ENCODE measurements around the gene CCDC107.
"Not testable (repeated sequence)": the region's sequence is repeated elsewhere in the genome, so short reads cannot be mapped to it uniquely, and the experiment has no call there.

Gene CCDC107

DNA sequence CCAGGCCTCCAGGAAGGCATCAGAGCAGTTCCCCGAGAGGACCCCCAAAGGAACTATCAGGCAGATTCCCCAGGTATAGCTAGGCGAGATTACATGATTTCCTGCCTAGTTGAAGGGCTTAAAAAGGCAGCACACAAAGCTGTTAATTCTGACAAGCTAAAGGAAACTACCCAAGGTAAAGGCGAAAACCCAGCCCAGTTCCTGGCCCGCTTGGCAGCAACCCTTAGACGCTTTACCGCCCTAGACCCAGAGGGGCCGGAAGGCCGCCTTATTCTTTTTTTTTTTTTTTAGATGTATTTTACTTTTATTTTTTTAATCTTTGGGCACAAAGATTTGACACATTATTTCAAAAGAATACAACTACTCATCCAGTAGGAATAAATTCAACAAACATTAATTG lies 19.3 kb upstream of the CCDC107 start:
- not testable (repeated sequence) for DNase-seq (ENCODE audit: low spot score)

GRCh38 chr9:35639225-35639624 lies 18.9 kb upstream of the CCDC107 start:
- DNase-seq (ENCODE audit: low spot score), result not testable (repeated sequence)

DNA sequence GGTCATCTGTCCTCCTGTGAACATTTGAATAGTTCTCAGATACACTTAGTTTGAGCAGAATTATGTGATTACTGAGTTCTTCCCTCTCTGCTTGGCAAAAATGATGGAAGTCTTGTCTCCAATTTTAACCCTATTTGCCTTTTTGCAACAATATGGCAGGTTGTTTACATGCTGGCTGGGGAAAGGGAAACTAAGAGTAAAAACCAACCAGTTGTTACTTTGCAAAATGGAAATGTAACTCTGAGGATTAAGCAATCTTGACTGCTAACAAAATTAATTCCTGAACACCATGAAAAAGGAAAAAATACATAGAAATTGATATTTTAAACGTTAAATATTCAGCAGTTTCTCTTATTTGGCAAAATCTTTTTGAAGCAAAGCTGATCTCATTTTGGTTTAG lies 18.5 kb upstream of the CCDC107 start:
- DNase-seq (ENCODE audit: low spot score), result no peak

- not testable (repeated sequence) for DNase-seq (ENCODE audit: low spot score)
Measured at GRCh38 chr9:35640431-35640830, 17.7 kb upstream of the CCDC107 start.

GRCh38 chr9:35641478-35641877 lies 16.6 kb upstream of the CCDC107 start:
- not testable (repeated sequence) for DNase-seq (ENCODE audit: low spot score)

DNA sequence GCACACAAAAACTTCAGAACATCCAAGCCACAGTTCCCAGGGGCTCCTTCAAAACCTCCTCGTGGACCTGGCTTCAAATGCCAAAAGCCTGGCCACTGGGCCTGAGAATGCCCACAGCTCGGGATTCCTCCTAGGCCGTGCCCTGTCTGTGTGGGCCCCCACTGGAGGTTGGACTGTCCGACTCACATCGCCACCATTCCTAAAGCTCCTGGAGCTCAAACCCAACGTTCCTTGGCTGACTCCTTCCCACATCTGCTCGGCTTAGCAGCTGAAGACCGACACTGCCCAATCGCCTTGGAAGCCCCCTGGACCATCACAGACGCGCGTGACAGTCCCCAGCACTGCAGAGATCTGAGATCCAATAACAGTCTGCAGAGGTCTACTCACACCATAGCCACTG lies 15.0 kb upstream of the CCDC107 start:
- no peak for DNase-seq (ENCODE audit: low spot score)

GRCh38 chr9:35645736-35646135 lies 12.4 kb upstream of the CCDC107 start:
- not testable (repeated sequence) for DNase-seq (ENCODE audit: low spot score)

DNA sequence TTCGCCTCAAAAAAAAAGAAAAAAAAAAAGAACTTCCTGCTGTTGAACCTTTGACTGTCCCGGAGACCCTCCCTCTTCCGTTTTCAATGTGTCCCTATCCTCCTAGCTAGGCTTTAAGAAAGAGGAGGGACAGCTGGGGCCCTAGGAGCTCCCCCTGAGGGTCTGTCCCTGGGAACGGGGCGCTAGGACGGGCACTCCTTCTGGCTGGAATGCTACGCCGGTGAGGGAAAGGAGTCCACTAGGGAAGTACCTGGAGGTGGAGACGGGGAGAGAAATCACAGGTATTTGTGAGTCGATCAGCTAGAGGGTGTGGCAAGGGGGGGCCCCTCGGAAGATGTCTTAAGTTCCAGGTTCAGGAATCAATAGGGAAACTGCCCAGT lies 11.9 kb upstream of the CCDC107 start:
- peak; percentile 29 for DNase-seq (ENCODE audit: low spot score)

GRCh38 chr9:35646533-35647265 lies 11.4 kb upstream of the CCDC107 start:
- peak; percentile 96 for DNase-seq (ENCODE audit: low spot score)

- DNase-seq (ENCODE audit: low spot score), result peak; percentile 50
Measured at GRCh38 chr9:35649431-35650340, 8.4 kb upstream of the CCDC107 start.

DNA sequence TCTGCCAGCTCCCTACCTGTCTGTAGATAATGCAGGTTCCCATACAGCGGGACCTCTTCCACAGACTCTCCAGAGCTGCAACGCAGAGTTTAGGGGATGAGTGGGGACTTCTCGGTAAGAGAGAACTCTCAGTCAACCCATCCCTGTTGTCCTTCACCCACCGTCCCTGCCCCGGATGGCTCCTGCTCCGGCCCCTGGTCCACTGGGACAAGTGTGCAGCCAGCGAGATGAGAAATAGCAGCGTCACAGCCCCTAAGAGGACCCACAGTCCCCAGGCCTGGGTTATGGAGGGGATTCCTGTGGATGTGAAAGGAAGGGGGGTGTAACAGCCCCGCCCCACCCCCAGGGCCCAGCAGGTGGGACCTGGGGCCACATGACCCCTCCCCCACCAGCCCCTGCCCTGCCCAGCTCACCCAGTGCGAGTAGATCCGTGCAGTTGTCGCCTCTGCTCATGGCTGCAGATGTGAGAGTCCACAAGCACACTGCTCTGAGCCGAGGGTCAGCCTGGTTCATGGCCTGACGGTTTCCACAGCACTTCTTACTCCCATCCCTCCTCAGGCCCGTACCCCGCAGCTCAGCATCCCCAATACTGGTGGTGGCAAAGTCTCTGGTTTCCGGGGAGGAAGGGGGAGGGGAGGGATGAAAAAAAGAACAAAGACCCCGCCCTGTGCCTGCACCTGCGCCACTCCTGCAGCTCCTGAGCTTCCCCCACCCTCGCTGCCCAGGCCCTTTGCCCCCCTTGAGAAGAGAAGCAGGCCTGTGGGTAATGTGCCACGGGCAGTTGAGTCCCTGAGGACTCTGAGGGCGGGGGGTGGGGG lies 7.5 kb upstream of the CCDC107 start, which contains the start of gene SIT1:
TSS of gene SIT1 (minus strand) at position 591 of the 818 bp plus-strand sequence. CDS start at position 513, 78 bp downstream.
- no peak for DNase-seq (ENCODE audit: low spot score)

- DNase-seq (ENCODE audit: low spot score), result no peak
Measured at GRCh38 chr9:35651956-35652828, 5.9 kb upstream of the CCDC107 start.

DNA sequence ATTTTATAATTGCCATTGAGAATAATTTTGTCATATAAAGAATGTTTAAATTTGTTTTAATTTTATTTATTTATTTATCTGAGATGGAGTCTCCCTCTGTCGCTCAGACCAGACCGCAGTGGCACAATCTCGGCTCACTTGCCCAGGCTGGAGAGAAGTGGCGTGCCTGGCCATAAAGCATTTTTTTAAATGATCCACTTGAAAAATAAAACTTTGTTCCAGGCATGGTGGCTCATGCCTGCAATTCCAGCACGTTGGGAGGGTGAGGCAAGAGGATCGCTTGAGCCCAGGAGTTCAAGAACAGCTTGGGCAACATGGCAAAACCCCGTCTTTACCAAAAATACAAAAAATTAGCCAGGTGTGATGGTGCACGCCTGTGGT lies 5.3 kb upstream of the CCDC107 start:
- DNase-seq (ENCODE audit: low spot score), result no peak

- DNase-seq (ENCODE audit: low spot score), result no peak
Measured at GRCh38 chr9:35653611-35654010, 4.5 kb upstream of the CCDC107 start.

DNA sequence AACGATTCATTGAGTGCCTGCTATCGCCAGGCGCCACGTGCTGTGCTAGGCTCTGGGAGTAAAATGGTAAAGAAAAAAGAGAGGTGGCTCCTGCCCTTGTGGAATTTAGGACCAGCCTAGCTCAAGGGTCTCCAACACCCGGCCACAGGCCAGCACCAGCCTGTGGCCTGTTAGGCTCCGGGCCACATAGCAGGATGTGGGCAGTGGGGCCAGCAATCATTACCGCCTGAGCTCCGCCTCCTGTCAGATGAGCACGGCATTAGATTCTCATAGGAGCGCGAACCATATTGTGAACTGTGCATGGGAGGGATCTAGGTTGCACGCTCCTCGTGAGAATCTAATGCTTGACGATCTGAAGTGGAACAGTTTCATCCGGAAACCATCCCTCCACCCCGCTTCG lies 1.7 kb upstream of the CCDC107 start:
- no peak for DNase-seq (ENCODE audit: low spot score)

- peak; percentile 40 for DNase-seq (ENCODE audit: low spot score)
Measured at GRCh38 chr9:35656831-35657545, 1.1 kb upstream of the CCDC107 start.

- peak; percentile 94 for DNase-seq (ENCODE audit: low spot score)
Measured at GRCh38 chr9:35657546-35658136, 451 bp upstream of the CCDC107 start, which contains the start of gene RMRP. Gene RMRP, minus strand, starts transcription at chr9:35658019.

GRCh38 chr9:35658968-35659220 lies 802 bp downstream of the CCDC107 start:
- DNase-seq (ENCODE audit: low spot score), result peak; percentile 55

- DNase-seq (ENCODE audit: low spot score), result peak; percentile 53
Measured at GRCh38 chr9:35659340-35659739, 1.2 kb downstream of the CCDC107 start.

DNA sequence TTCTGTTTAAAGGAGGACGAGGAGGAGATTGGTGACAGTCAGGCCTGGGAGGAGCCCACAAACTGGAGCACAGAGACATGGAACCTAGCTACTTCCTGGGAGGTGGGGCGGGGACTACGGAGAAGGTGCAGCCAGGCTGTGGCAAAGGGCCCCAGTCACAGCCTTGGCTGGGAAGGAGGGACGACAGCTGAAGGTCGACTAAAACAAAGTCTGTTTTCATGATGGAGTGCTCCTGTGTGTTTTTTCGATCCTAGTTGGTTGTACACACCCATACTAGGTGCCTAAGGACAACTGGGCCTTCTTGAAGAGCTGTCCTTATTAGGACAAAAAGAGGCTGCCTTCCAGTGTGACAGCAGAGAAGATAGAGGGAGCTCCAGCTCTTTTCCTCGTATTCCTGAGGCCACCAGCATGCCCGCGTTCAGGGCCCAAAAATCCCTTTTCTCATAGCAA lies 2.9 kb downstream of the CCDC107 start:
- peak; percentile 51 for DNase-seq (ENCODE audit: low spot score)
